Measurements from ENCODE around the gene DQX1. TPM values are rescaled to one million over a fixed set of nuclear protein-coding genes. Genes with fewer than 3 reads are reported as not detected.

Gene DQX1
- total RNA-seq, 1 experiment from 2014 or later = 1.3 TPM

DNA sequence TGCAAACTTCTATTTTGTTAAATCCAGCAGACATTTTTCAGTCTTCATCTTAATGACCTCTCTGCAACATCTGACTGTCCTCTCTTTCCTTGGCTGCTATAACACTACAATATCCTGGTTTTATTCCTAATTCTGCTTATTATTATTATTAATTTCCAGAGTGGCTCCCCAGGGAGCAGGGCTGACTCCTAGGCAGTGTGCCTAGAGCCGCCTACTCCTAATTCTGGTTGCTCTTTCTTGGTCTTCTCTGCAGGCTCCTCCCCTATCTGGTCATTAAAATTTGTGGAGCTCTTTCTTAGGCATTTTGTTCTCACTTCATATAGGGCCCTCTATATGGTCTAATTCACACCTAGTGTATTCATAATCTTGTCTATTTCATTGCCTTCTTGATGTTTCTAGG is 16.9 kb upstream of the DQX1 start (continued):
- TF ChIP-seq, protein P1, sequence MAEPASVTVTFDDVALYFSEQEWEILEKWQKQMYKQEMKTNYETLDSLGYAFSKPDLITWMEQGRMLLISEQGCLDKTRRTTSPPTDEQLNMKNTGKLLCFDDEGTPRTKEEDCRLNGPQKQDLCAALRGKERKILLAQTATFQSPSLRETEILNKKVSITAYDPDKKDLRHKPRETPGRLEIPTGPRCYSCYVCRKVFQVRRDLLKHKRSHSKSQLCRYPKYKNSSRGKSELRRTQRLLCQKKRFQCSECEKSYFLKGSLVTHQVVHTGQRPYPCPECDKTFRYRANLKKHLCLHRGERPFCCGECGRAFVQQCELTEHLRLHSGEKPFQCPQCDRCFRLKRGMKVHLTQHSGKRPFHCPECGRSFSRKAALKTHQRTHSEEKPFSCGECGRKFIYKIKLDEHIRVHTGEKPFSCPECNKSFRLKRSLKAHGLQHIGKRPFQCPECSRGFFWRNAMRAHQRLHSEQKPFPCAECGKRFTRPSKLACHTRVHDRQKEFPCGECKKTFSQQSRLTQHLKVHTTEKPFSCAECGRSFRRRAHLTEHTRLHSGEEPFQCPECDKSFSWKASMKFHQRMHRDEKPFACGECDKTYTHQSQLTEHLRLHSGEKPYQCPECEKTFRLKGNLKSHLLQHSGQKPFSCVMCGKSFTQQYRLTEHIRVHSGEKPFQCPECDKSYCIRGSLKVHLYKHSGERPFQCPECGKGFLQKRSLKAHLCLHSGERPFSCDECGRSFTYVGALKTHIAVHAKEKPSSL (CRISPR knock-in tag; conservative IDR thresholded peaks at IDR 0.05) = no peak

DNA sequence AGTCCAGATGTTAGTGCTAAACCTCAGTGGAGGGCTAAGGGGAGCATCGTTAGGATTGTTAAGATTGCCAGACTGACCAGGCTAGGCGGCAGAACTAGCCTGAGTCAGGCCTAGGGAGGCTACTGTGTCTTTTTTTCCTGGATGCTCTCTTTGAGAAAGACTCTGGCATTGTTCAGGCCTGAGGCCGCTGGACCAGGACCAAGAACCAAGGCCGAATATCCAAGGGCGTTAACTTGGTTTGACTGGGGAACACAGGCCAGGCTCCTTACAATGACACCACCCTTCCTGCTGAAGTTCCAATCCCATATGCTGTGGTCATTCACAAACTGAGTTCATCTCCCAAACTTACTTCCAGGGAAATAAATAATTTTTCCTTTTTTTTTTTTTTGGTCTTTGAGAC is 14.3 kb upstream of the DQX1 start:
- TF ChIP-seq, protein P2, sequence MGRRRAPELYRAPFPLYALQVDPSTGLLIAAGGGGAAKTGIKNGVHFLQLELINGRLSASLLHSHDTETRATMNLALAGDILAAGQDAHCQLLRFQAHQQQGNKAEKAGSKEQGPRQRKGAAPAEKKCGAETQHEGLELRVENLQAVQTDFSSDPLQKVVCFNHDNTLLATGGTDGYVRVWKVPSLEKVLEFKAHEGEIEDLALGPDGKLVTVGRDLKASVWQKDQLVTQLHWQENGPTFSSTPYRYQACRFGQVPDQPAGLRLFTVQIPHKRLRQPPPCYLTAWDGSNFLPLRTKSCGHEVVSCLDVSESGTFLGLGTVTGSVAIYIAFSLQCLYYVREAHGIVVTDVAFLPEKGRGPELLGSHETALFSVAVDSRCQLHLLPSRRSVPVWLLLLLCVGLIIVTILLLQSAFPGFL (CRISPR knock-in tag; IDR thresholded peaks at IDR 0.05; ENCODE audit: borderline replicate concordance) = no peak
- TF ChIP-seq, protein P3, sequence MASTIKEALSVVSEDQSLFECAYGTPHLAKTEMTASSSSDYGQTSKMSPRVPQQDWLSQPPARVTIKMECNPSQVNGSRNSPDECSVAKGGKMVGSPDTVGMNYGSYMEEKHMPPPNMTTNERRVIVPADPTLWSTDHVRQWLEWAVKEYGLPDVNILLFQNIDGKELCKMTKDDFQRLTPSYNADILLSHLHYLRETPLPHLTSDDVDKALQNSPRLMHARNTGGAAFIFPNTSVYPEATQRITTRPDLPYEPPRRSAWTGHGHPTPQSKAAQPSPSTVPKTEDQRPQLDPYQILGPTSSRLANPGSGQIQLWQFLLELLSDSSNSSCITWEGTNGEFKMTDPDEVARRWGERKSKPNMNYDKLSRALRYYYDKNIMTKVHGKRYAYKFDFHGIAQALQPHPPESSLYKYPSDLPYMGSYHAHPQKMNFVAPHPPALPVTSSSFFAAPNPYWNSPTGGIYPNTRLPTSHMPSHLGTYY (CRISPR knock-in tag; IDR thresholded peaks at IDR 0.05) = no peak
- TF ChIP-seq GABPB1 (CRISPR knock-in tag; IDR thresholded peaks at IDR 0.05) = no peak
- TF ChIP-seq HMGA2 (CRISPR knock-in tag; IDR thresholded peaks at IDR 0.05) = no peak
- TF ChIP-seq, protein P4, sequence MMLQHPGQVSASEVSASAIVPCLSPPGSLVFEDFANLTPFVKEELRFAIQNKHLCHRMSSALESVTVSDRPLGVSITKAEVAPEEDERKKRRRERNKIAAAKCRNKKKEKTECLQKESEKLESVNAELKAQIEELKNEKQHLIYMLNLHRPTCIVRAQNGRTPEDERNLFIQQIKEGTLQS (CRISPR knock-in tag; conservative IDR thresholded peaks at IDR 0.05) = no peak
- TF ChIP-seq ZNF416 (CRISPR knock-in tag; IDR thresholded peaks at IDR 0.05) = no peak
- no peak for TF ChIP-seq GTF2I (CRISPR knock-in tag; conservative IDR thresholded peaks at IDR 0.05)
- TF ChIP-seq ZNF396 (CRISPR knock-in tag; IDR thresholded peaks at IDR 0.05; ENCODE audit: borderline replicate concordance) = no peak
- no peak for TF ChIP-seq NR3C1 (CRISPR knock-in tag; conservative IDR thresholded peaks at IDR 0.05; ENCODE audit: low read depth)
- TF ChIP-seq, protein P5, sequence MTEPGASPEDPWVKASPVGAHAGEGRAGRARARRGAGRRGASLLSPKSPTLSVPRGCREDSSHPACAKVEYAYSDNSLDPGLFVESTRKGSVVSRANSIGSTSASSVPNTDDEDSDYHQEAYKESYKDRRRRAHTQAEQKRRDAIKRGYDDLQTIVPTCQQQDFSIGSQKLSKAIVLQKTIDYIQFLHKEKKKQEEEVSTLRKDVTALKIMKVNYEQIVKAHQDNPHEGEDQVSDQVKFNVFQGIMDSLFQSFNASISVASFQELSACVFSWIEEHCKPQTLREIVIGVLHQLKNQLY (CRISPR knock-in tag; IDR thresholded peaks at IDR 0.05) = no peak
- no peak for TF ChIP-seq NR2C2 (CRISPR knock-in tag; IDR thresholded peaks at IDR 0.05)
- no peak for TF ChIP-seq JAZF1 (CRISPR knock-in tag; IDR thresholded peaks at IDR 0.05)
- no peak for TF ChIP-seq FOXJ3 (CRISPR knock-in tag; IDR thresholded peaks at IDR 0.05; ENCODE audit: borderline replicate concordance)
- TF ChIP-seq, protein P6, sequence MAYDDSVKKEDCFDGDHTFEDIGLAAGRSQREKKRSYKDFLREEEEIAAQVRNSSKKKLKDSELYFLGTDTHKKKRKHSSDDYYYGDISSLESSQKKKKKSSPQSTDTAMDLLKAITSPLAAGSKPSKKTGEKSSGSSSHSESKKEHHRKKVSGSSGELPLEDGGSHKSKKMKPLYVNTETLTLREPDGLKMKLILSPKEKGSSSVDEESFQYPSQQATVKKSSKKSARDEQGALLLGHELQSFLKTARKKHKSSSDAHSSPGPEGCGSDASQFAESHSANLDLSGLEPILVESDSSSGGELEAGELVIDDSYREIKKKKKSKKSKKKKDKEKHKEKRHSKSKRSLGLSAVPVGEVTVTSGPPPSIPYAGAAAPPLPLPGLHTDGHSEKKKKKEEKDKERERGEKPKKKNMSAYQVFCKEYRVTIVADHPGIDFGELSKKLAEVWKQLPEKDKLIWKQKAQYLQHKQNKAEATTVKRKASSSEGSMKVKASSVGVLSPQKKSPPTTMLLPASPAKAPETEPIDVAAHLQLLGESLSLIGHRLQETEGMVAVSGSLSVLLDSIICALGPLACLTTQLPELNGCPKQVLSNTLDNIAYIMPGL (CRISPR knock-in tag; IDR thresholded peaks at IDR 0.05) = no peak
- TF ChIP-seq SOX15 (CRISPR knock-in tag; IDR thresholded peaks at IDR 0.05) = no peak
- no peak for TF ChIP-seq TEAD1 (CRISPR knock-in tag; IDR thresholded peaks at IDR 0.05)
- TF ChIP-seq, protein P7, sequence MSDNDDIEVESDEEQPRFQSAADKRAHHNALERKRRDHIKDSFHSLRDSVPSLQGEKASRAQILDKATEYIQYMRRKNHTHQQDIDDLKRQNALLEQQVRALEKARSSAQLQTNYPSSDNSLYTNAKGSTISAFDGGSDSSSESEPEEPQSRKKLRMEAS (CRISPR knock-in tag; IDR thresholded peaks at IDR 0.05) = no peak
- Mint-ChIP-seq H3K4me1 (peaks cover 8% of the 10 kb centered on the region; the same call in 1 of the 2 replicates), H3K9me3 (no peaks in the 10 kb centered on the region), H3K27me3 (ENCODE audit: low read depth) (peaks cover 7% of the 10 kb centered on the region), H3K4me3 (no peak overlapping the region), H3K36me3 (no peaks in the 10 kb centered on the region), H3K27ac (no peak overlapping the region)
- POLR2A ChIA-PET = no interaction called here
- DNase-seq (ENCODE audit: low spot score) (no peak), ATAC-seq (no peak)
- CTCF ChIA-PET = no interaction called here

Measured in WTC11 (cell line).